Activated CD8-positive, alpha-beta memory T cell treated with anti-CD3 and anti-CD28 coated beads, Interleukin-2, amount 50 U/mL, for 48 hours (primary cell): ENCODE data around the gene CDK2AP2.

ENCODE experiments used
- DNase-seq: peaks from one replicate; pipeline ENCODE4 v3.0.0-alpha.2; 2020

Gene CDK2AP2

GRCh38 chr11:67464411-67465188 is 43.4 kb downstream of the CDK2AP2 start:
- DNase-seq = peak; percentile 94

DNA sequence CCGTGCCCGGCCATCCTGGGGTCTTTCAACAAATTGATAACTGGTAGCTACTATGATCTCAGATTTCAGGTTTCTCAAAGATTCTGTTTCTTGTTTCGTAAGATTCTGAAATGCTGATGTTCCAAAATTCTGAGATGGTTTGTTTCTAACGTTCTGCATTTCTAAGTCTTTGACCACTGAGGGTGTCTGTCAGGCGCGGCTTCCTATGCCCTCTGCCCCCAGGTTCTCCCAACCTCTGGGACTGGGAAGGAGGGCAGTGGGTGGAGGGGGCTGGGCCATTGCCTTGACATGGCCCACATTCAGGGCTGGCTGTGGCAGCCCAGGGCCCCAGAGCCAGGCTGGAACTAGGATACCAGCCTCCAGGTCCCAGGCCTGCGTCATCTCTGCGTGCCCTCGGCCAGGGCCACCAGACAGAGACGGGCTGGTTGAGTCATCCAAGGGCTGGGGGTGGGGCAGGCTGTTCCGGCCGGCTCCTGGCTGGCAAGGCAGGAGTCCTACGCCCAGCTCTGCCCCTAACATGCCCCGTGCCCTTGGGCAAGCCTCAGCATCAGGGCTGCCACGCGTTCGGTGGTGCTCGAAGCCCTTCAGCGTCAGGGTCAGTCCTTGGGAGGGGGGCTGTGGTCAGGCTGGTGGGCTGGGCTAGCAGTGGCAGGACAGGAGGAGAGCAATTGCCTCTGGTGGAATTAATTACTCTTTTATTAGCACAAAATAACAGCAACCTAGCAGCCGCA is 44.1 kb downstream of the CDK2AP2 start:
- no peak for DNase-seq

DNA sequence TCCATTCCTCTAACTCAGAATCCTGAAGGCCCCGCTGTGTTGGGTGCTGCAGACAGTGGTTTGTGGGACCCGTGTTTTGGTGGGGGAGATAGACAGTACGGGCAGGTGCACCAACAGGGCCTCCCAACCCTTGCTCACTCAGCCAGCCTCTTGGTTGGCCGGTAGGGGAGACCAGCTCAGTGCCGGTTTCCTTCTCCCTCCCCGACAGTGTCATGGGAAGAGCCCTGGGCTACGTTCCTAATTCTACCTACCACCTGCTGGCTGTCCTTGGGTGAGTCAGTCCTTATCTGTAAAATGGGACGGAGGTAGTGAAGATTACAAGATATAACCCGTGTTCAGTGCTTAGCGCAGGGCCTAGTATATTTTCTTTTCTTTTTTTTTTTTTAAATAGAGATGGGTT is 44.8 kb downstream of the CDK2AP2 start:
- no peak for DNase-seq

DNA sequence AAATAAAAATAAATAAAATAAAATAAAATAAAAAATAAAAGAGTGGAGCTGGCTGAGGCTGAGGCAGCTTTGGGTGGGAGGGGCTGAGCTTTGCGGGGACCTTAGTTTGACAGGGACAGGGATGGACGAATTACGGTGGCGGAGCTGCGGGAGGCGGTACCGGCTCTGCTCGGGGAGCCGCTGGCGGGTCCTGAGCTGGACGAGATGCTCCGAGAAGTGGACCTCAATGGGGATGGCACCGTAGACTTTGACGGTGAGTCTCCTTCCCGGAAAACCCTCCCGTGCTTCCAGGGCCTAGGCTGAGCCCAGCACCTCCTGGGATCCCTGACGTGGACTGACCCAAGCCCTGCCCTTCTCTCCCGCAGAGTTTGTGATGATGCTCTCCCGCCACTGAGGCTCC is 49.7 kb downstream of the CDK2AP2 start:
- DNase-seq = no peak

- DNase-seq = no peak
Measured at GRCh38 chr11:67457453-67457852, 50.5 kb downstream of the CDK2AP2 start.
